K562 (cell line): ENCODE results near the gene TXLNB. TPM values are rescaled to one million over a fixed set of nuclear protein-coding genes. Genes with fewer than 3 reads are reported as not detected.

Experiments
- ATAC-seq: fragments of 200-7000 bp; cut with Tn5 transposase; 3 replicates; pipeline ENCODE4 v1.9.1; 2020; ENCODE audit warnings: moderate library complexity
- BruUV-seq: library from RNA; stranded (reverse); fragments of 400-500 nt; replicated peaks from 2 replicates; lab custom pipeline; 2021; lab: Mats Ljungman, UMichigan
- CTCF ChIA-PET: fragments of 300-600 bp; formaldehyde crosslinking; extraction: SDS; loops from one replicate; lab custom pipeline; 2021; ENCODE audit warnings: low intra/inter-chr PET ratio; lab: Yijun Ruan, JAX
- POLR2A ChIA-PET: fragments of 300-600, 350-650 bp; sonication (Branson Sonifier 250); formaldehyde crosslinking; extraction: SDS; loops from one replicate; lab custom pipeline; 2021; ENCODE audit warnings: antibody characterized with exemption, inconsistent platforms; lab: Yijun Ruan, JAX
- DNase-seq, 4 experiments: peaks; one replicate each; pipeline versions ENCODE4 v3.0.0 to v3.0.0-alpha.2; 2011 to 2018; ENCODE audit warnings: low spot score in 3 of 4, mixed read lengths in 3 of 4; ENCODE audit errors: extremely low read depth in 1 of 4
- FAIRE-seq: peaks from 2 replicates; lab custom pipeline; 2011; peaks lifted over from hg19 to GRCh38; lab: Jason Lieb, UNC
- H2AFZ ChIP-seq: 2 replicates; pipeline ENCODE4 v1.6.0; 2011; ENCODE audit warnings: low read depth, low read length, control low read depth, inconsistent platforms
- H3K27ac ChIP-seq: fragments of 200-600 bp; 3 replicates; pipeline ENCODE4 v1.8.0; 2011; ENCODE audit warnings: low read depth, mild to moderate bottlenecking, control low read depth, inconsistent platforms, low read length, moderate library complexity, mixed read lengths; ENCODE audit errors: extremely low read depth
- H3K27me3 ChIP-seq, 2 experiments: fragments of 300-600 bp in 1 of 2; 2 replicates in 1 of 2; 3 replicates in 1 of 2; pipeline versions ENCODE4 v1.6.0 to v1.8.0; 2011; ENCODE audit warnings: inconsistent platforms in 2 of 2, low read length in 2 of 2, mild to moderate bottlenecking in 1 of 2, mixed read lengths in 1 of 2, moderate library complexity in 1 of 2; ENCODE audit not compliant: control insufficient read depth in 2 of 2, insufficient read depth in 2 of 2
- H3K36me3 ChIP-seq: fragments of 300-600 bp; 3 replicates; pipeline ENCODE4 v1.8.0; 2011; ENCODE audit warnings: mild to moderate bottlenecking, low read length, inconsistent platforms; ENCODE audit not compliant: control insufficient read depth, insufficient read depth
- H3K4me1 ChIP-seq, 2 experiments: fragments of 200-600 bp in 1 of 2; replicated peaks in 1 of 2; 2 replicates in 1 of 2; 3 replicates in 1 of 2; pipeline versions ENCODE4 v1.5.1 to v1.8.0; 2011; ENCODE audit warnings: inconsistent platforms in 2 of 2, low read length in 2 of 2, mild to moderate bottlenecking in 1 of 2, mixed read lengths in 1 of 2, moderate library complexity in 1 of 2; ENCODE audit not compliant: control insufficient read depth in 2 of 2, insufficient read depth in 2 of 2
- H3K4me2 ChIP-seq: 2 replicates; pipeline ENCODE4 v1.6.1; 2011; ENCODE audit warnings: low read length, control low read depth, inconsistent platforms, mixed read lengths; ENCODE audit not compliant: insufficient read depth
- H3K4me3 ChIP-seq: fragments of 200-600 bp; sonication (generic), shearing (Covaris generic); 2 replicates; pipeline ENCODE4 v1.5.1; 2016; ENCODE audit warnings: control low read depth, inconsistent platforms
- H3K79me2 ChIP-seq: fragments of 200-600 bp; 3 replicates; pipeline ENCODE4 v1.8.0; 2011; ENCODE audit warnings: low read length, inconsistent platforms; ENCODE audit not compliant: control insufficient read depth, insufficient read depth
- H3K9ac ChIP-seq, 2 experiments: 2 replicates each; pipeline versions ENCODE4 v1.6.0 to v1.6.1; 2011; ENCODE audit warnings: low read depth in 2 of 2, low read length in 2 of 2, control low read depth in 1 of 2, inconsistent platforms in 1 of 2, mild to moderate bottlenecking in 1 of 2, mixed read lengths in 1 of 2; ENCODE audit not compliant: insufficient read depth in 1 of 2
- H3K9me1 ChIP-seq: one replicate; pipeline ENCODE4 v1.6.0; 2011; ENCODE audit warnings: inconsistent platforms, mild to moderate bottlenecking, low read length, moderate library complexity; ENCODE audit not compliant: control insufficient read depth, insufficient read depth
- H3K9me3 ChIP-seq: replicated peaks from 2 replicates; pipeline ENCODE4 v1.5.1; 2011; ENCODE audit warnings: low read depth, low read length, inconsistent platforms; ENCODE audit not compliant: control insufficient read depth, insufficient read depth
- H4K20me1 ChIP-seq: replicated peaks from 2 replicates; pipeline ENCODE4 v1.6.1; 2011; ENCODE audit warnings: low read length, inconsistent platforms, mixed read lengths; ENCODE audit not compliant: control insufficient read depth, insufficient read depth
- CC2D1A ChIP-seq: fragments of 450-650 bp; IDR thresholded peaks from 2 replicates; pipeline ENCODE4 v1.6.1; 2017; ENCODE audit warnings: mild to moderate bottlenecking
- CREBBP ChIP-seq: IDR thresholded peaks from one replicate; pipeline ENCODE4 v1.6.1; 2012; ENCODE audit warnings: low read depth, mild to moderate bottlenecking, control low read depth, inconsistent platforms, low read length
- HDGF ChIP-seq: fragments of 450-650 bp; IDR thresholded peaks from 2 replicates; pipeline ENCODE4 v1.6.1; 2016
- KDM2B ChIP-seq: fragments of 250-450 bp; sonication (Bioruptor Pico); IDR thresholded peaks from 2 replicates; pipeline ENCODE4 v1.8.0; 2021; ENCODE audit warnings: mild to moderate bottlenecking, moderate library complexity
- LEF1 ChIP-seq: fragments of 450-650 bp; IDR thresholded peaks from 2 replicates; pipeline ENCODE4 v1.6.1; 2016; ENCODE audit warnings: mild to moderate bottlenecking
- RFX5 ChIP-seq: IDR thresholded peaks from 2 replicates; pipeline ENCODE4 v1.6.1; 2011; ENCODE audit warnings: low read depth, mild to moderate bottlenecking, improper control_type of control experiment, low read length
- RUNX1 ChIP-seq: sonication (generic); IDR thresholded peaks from 2 replicates; pipeline ENCODE4 v1.6.1; 2016; ENCODE audit warnings: antibody characterized with exemption, low read depth
- SETDB1 ChIP-seq: IDR thresholded peaks from one replicate; pipeline ENCODE4 v1.6.1; 2012; ENCODE audit warnings: low read length, control low read depth, inconsistent platforms
- TBP ChIP-seq: optimal IDR thresholded peaks from 2 replicates; pipeline ENCODE3; 2011; ENCODE audit warnings: low read depth, low read length, improper control_type of control experiment
- TEAD4 ChIP-seq, 2 experiments: sonication (generic) in 1 of 2; formaldehyde crosslinking in 1 of 2; IDR thresholded peaks; 2 replicates each; pipeline versions ENCODE4 v1.6.1 to v1.8.0; 2012 to 2022; ENCODE audit warnings: borderline replicate concordance in 1 of 2, inconsistent platforms in 1 of 2, low read length in 1 of 2, mild to moderate bottlenecking in 1 of 2, missing genetic modification reagents in 1 of 2
- ZNF436 ChIP-seq: fragments of 250-450, 450-650 bp; sonication (Bioruptor Pico); formaldehyde crosslinking; IDR thresholded peaks from 2 replicates; pipeline ENCODE4 v1.7.0; 2020; ENCODE audit warnings: mild to moderate bottlenecking
- WGBS: fragments of 100-300 bp; shearing (Covaris generic); methylation state at CpG from one replicate; pipeline ENCODE4 v1.1.6; 2016; ENCODE audit warnings: low coverage, mixed read lengths; ENCODE audit not compliant: insufficient coverage; ENCODE audit errors: missing lambda C conversion rate; 5-methylcytosine and 5-hydroxymethylcytosine counted together
- in situ Hi-C: fragments of 300-500 bp; cut with MboI; formaldehyde crosslinking; loops from 4 replicates; pipeline ENCODE4 v1.15.0; 2018; ENCODE audit warnings: inconsistent platforms, mixed read lengths
- intact Hi-C: fragments of 100-400 bp; cut with micrococcal nuclease; formaldehyde crosslinking; loops from 2 replicates; pipeline ENCODE4 v1.14.2; 2022
- polyA plus RNA-seq, 8 experiments: library from polyadenylated mRNA; depleted of rRNA in 4 of 8; stranded (reverse) in 5 of 8; unstranded in 3 of 8; fragments of >200 nt; fragmentation: Nextera tagmentation in 2 of 8; fragmentation: Illumina TruSeq in 1 of 8; extraction: Ambion mirVana in 2 of 8; extraction: Trizol in 1 of 8; gene quantifications; 2 replicates each; pipeline versions ENCODE4 v1.2.1 to v1.2.3, GENCODE V29; 2011 to 2014; ENCODE audit warnings: inconsistent platforms in 1 of 8, missing spikeins in 1 of 8
- total RNA-seq, 7 experiments: library from RNA; depleted of rRNA in 6 of 7; stranded (reverse); fragments of >200 nt in 6 of 7; fragmentation: Illumina TruSeq in 2 of 7; extraction: Trizol in 2 of 7; gene quantifications; 2 replicates each; pipeline versions ENCODE4 v1.2.1 to v1.2.3, GENCODE V29; 2011 to 2021; ENCODE audit warnings: low replicate concordance in 1 of 7
- TF ChIP-seq, protein P1 (sequence below): fragments of 250-450 bp; sonication (Bioruptor Pico); IDR thresholded peaks from 2 replicates; pipeline ENCODE4 v1.4.0; 2020
- TF ChIP-seq, protein P2 (sequence below): fragments of 450-650 bp; IDR thresholded peaks from 2 replicates; pipeline ENCODE4 v1.6.1; 2017; ENCODE audit warnings: antibody characterized with exemption, mild to moderate bottlenecking
- TF ChIP-seq, protein P3 (sequence below): fragments of 250-450 bp; sonication (Bioruptor Pico); IDR thresholded peaks from 2 replicates; pipeline ENCODE4 v1.6.1; 2021; ENCODE audit warnings: mild to moderate bottlenecking

The TXLNB gene
- total and polyA plus RNA-seq, 9 of the 15 experiments (the other 6 are each of a cell fraction or from before 2014, with no cell fraction given), result not detected

DNA sequence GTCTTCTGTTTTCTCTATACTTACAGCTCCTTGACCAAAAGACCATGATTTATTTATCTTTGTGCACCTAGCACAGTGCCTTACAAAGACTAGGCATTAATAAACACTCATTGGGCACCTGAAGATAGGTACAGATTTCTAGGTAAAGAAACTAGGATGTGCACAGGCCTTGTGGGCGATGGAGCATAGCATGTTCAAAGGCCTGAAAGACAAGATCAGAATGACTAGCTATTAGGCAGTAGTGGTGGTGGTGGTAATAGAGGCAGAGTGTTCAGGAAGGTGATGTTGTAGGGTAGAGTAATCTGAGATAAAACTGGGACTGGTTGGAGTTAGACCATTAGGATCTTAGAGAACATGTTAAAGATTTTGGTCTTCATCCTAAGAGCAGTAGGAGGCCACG lies 3.9 kb downstream of the TXLNB start:
- CTCF ChIA-PET, result no interaction called here
- Histone ChIP-seq H3K4me3 (no peak overlapping the region), H4K20me1 (no peaks in the 10 kb centered on the region), H3K4me1 (no peaks in the 10 kb centered on the region), H3K9ac (no peak overlapping the region), H3K4me2 (no peak overlapping the region), H3K79me2 (no peaks in the 10 kb centered on the region), H2AFZ (no peak overlapping the region), H3K27ac (no peak overlapping the region), H3K9me1 (no peaks in the 10 kb centered on the region), H3K36me3 (no peaks in the 10 kb centered on the region), H3K9me3 (no peaks in the 10 kb centered on the region), H3K27me3 (peaks cover 11 to 24% of the 10 kb centered on the region in 2 experiments; a peak in 4 of 5 replicates)
- in situ Hi-C loops (no loop called here), intact Hi-C loops (no loop called here)
- no peak for ATAC-seq
- POLR2A ChIA-PET, result interaction anchor here (0.9 kb wide), 1 partner anchor 21 kb away, joined by 3 read pairs; no protein-coding TSS in a partner anchor
- 0% methylated on average over 2 of the region's 2 CpGs for WGBS
- no TSS peak for BruUV-seq
- no peak for FAIRE-seq
- DNase-seq, result no peak
- TF ChIP-seq, protein P1, sequence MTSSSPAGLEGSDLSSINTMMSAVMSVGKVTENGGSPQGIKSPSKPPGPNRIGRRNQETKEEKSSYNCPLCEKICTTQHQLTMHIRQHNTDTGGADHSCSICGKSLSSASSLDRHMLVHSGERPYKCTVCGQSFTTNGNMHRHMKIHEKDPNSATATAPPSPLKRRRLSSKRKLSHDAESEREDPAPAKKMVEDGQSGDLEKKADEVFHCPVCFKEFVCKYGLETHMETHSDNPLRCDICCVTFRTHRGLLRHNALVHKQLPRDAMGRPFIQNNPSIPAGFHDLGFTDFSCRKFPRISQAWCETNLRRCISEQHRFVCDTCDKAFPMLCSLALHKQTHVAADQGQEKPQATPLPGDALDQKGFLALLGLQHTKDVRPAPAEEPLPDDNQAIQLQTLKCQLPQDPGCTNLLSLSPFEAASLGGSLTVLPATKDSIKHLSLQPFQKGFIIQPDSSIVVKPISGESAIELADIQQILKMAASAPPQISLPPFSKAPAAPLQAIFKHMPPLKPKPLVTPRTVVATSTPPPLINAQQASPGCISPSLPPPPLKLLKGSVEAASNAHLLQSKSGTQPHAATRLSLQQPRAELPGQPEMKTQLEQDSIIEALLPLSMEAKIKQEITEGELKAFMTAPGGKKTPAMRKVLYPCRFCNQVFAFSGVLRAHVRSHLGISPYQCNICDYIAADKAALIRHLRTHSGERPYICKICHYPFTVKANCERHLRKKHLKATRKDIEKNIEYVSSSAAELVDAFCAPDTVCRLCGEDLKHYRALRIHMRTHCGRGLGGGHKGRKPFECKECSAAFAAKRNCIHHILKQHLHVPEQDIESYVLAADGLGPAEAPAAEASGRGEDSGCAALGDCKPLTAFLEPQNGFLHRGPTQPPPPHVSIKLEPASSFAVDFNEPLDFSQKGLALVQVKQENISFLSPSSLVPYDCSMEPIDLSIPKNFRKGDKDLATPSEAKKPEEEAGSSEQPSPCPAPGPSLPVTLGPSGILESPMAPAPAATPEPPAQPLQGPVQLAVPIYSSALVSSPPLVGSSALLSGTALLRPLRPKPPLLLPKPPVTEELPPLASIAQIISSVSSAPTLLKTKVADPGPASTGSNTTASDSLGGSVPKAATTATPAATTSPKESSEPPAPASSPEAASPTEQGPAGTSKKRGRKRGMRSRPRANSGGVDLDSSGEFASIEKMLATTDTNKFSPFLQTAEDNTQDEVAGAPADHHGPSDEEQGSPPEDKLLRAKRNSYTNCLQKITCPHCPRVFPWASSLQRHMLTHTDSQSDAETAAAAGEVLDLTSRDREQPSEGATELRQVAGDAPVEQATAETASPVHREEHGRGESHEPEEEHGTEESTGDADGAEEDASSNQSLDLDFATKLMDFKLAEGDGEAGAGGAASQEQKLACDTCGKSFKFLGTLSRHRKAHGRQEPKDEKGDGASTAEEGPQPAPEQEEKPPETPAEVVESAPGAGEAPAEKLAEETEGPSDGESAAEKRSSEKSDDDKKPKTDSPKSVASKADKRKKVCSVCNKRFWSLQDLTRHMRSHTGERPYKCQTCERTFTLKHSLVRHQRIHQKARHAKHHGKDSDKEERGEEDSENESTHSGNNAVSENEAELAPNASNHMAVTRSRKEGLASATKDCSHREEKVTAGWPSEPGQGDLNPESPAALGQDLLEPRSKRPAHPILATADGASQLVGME, result no peak
- TF ChIP-seq CC2D1A (no peak), SETDB1 (no peak), ZNF436 (no peak), HDGF (no peak), TBP (no peak), RFX5 (no peak), CREBBP (no peak), RUNX1 (no peak), TEAD4 (IDR thresholded peaks at IDR 0.05; ENCODE audit: low read length) (no peak), TEAD4 (CRISPR knock-in tag; IDR thresholded peaks at IDR 0.05; ENCODE audit: borderline replicate concordance) (no peak), KDM2B (CRISPR knock-in tag) (no peak), LEF1 (no peak)
- TF ChIP-seq, protein P2, sequence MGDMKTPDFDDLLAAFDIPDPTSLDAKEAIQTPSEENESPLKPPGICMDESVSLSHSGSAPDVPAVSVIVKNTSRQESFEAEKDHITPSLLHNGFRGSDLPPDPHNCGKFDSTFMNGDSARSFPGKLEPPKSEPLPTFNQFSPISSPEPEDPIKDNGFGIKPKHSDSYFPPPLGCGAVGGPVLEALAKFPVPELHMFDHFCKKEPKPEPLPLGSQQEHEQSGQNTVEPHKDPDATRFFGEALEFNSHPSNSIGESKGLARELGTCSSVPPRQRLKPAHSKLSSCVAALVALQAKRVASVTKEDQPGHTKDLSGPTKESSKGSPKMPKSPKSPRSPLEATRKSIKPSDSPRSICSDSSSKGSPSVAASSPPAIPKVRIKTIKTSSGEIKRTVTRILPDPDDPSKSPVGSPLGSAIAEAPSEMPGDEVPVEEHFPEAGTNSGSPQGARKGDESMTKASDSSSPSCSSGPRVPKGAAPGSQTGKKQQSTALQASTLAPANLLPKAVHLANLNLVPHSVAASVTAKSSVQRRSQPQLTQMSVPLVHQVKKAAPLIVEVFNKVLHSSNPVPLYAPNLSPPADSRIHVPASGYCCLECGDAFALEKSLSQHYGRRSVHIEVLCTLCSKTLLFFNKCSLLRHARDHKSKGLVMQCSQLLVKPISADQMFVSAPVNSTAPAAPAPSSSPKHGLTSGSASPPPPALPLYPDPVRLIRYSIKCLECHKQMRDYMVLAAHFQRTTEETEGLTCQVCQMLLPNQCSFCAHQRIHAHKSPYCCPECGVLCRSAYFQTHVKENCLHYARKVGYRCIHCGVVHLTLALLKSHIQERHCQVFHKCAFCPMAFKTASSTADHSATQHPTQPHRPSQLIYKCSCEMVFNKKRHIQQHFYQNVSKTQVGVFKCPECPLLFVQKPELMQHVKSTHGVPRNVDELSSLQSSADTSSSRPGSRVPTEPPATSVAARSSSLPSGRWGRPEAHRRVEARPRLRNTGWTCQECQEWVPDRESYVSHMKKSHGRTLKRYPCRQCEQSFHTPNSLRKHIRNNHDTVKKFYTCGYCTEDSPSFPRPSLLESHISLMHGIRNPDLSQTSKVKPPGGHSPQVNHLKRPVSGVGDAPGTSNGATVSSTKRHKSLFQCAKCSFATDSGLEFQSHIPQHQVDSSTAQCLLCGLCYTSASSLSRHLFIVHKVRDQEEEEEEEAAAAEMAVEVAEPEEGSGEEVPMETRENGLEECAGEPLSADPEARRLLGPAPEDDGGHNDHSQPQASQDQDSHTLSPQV, result no peak
- TF ChIP-seq, protein P3, sequence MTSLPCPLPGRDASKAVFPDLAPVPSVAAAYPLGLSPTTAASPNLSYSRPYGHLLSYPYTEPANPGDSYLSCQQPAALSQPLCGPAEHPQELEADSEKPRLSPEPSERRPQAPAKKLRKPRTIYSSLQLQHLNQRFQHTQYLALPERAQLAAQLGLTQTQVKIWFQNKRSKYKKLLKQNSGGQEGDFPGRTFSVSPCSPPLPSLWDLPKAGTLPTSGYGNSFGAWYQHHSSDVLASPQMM (CRISPR knock-in tag), result no peak
